AG09309 (cell line): ENCODE data around the gene SFMBT2.

Experiments used
- DNase-seq: peaks from one replicate; pipeline ENCODE4 v3.0.0-alpha.2; 2010; ENCODE audit warnings: low read depth
- H3K4me3 ChIP-seq: 2 replicates; pipeline ENCODE4 v1.5.1; 2011; ENCODE audit warnings: mild to moderate bottlenecking, low read depth, low read length, moderate library complexity; ENCODE audit not compliant: control insufficient read depth
- TF ChIP-seq, protein P1 (sequence below): IDR thresholded peaks from 2 replicates; pipeline ENCODE4 v1.5.1; 2011; ENCODE audit warnings: mild to moderate bottlenecking, low read depth, low read length, inconsistent platforms; ENCODE audit not compliant: insufficient read depth, control insufficient read depth; ENCODE audit errors: missing control alignments

Gene SFMBT2

DNA sequence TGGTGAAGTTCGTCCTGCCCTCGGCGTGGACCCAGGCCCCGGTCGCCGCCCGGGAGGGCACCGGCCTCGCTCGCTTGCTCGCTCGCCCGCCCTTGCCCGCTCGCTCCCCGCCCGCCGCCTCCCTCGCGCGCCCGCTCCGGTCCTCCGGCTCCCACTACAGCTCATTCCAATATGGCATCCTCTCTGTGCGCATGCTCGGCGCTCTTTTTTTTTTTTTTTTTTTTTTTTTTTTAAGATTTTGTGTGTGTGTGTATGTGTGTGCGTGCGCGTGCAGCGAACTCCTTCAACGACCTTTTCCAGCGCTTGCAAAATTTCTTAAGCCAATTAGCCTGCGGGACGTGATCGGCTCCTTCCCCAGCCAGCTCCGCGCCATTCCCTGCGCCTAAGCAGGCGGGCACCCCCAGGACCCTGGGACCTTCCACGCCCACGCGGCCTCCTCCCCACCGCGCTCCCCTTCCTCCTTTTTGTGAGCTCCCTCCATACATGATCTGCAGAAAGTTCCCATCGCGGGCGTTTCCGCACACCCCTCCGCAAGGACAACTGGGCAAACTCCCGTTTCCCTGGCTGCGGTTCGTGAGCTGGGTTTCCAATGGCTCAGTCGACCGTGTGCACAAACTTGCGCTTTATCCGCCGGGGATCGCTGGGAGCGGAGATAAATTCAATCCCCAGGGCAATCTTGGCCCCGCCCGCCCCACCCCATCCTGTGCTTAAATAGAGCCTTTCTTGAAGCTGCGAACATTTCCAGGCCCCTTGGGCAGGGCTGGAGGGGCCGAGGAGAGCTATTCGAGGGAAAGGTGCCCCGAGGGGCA, at the start of gene SFMBT2:
Gene SFMBT2 (minus strand): TSS at position 173 of the 809 bp plus-strand sequence. CDS start 29,136 bp downstream, outside the sequence.
- peak within 1 kb of the TSS; percentile 46 for H3K4me3 ChIP-seq
- DNase-seq = peak; percentile 3
- TF ChIP-seq, protein P1, sequence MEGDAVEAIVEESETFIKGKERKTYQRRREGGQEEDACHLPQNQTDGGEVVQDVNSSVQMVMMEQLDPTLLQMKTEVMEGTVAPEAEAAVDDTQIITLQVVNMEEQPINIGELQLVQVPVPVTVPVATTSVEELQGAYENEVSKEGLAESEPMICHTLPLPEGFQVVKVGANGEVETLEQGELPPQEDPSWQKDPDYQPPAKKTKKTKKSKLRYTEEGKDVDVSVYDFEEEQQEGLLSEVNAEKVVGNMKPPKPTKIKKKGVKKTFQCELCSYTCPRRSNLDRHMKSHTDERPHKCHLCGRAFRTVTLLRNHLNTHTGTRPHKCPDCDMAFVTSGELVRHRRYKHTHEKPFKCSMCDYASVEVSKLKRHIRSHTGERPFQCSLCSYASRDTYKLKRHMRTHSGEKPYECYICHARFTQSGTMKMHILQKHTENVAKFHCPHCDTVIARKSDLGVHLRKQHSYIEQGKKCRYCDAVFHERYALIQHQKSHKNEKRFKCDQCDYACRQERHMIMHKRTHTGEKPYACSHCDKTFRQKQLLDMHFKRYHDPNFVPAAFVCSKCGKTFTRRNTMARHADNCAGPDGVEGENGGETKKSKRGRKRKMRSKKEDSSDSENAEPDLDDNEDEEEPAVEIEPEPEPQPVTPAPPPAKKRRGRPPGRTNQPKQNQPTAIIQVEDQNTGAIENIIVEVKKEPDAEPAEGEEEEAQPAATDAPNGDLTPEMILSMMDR = no peak

DNA sequence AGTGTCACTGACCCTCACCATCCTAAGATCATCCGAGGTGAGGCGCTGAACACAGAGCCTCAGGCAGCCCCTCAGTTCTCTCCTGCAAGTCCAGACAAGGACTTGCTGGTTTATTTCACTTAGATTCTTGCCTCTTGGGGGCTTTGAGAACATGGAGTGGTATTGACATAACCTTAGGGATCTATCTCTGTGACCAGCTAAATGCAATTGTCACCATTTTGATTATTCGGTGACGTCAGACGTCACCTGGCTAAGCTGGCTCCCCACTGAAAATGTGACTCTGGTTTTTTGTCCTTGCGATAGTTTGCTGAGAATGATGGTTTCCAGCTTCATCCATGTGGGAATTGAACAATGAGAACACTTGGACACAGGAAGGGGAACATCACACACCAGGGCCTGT, 49.2 kb upstream of the SFMBT2 start:
- no peak for DNase-seq
- TF ChIP-seq, protein P1 = no peak
- no peak overlapping the region for H3K4me3 ChIP-seq

DNA sequence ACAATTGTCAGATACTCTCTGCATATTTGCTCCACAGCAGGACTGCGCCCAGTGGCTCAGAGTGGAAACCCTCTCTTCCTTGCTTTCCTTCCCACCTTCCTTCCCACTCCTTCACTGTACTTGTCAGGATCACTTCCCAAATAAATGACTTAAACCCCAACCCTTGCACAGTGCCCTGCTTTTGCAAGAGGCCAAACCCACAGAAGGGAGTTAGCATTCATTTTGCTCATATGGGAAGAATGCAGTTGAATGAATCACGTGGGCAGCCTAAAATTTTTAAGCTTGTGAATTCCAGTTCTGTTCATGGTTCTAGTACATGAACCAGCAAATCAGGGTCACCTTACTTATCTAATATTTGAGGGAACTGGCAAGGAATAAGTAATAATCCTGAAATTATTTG, 47.7 kb upstream of the SFMBT2 start:
- no peak overlapping the region for H3K4me3 ChIP-seq
- TF ChIP-seq, protein P1 = no peak
- DNase-seq = no peak

DNA sequence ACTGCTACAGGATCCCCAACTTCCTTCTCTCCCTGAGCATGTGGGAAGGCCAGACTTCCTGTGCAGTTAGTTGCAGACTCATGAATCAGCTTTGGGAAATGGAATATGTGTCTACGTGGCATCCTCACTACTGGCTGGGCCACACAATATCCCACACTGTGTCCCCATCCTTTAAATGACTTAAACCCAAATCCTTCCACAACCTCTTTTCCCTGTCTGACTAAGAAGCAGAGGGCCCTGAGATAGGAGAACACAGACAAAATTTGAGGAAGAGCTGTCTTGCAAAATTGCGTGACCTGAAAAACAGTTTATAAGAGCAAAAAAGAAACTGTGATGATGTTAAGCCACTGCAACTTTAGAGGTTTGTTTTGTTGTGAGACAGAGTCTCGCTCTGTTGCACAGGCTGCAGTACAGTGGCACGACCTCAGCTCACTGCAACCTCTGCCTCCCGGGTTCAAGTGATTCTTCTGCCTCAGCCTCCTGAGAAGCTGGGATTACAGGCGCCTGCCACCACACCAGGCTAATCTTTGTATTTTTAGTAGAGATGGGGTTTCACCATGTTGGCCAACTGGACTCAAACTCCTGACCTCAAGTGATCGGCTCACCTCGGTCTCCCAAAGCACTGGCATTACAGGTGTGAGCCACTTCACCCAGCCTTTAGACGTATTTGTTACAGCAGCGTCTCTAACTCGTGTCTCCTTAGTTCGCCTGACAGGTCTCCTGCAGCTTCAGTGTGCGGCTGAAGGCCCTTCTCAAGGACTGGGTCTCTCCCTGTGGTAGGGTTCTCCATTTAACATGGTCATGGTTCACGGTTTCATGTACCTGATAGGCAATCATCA, 46.9 kb upstream of the SFMBT2 start:
- DNase-seq = no peak
- TF ChIP-seq, protein P1 = no peak

DNA sequence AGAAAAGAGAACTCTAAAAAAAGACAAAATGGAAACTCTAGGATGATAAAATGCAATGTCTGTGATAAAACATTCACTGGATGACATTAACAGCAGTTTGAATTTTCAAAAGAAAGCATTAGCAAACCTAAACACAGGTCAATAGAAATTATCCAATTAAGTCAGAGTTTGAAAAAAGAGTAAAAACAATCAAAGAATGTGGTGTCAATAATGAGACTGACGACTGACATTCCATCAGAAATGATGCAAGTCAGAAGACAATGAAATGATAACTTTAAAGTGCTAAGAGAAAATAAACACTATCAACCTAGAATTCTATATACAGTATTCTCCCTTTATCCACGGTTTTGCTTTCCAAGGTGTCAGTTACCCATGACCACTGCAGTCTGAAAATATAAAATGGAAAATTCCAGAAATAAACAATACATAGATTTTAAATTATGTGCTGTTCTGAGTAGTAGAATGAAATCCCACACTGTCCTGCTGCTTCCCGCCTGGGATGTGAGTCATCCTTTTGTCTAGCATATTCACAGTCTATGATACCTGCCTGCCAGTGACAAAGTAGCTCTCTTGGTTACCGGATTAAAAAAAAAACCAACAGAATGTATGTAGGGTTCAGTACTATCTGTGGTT, 38.3 kb upstream of the SFMBT2 start:
- no peak for DNase-seq
- H3K4me3 ChIP-seq = no peak overlapping the region
- TF ChIP-seq, protein P1 = no peak

More for the DNA sequence above, 46.9 kb upstream of the SFMBT2 start:
- H3K4me3 ChIP-seq = no peak overlapping the region

DNA sequence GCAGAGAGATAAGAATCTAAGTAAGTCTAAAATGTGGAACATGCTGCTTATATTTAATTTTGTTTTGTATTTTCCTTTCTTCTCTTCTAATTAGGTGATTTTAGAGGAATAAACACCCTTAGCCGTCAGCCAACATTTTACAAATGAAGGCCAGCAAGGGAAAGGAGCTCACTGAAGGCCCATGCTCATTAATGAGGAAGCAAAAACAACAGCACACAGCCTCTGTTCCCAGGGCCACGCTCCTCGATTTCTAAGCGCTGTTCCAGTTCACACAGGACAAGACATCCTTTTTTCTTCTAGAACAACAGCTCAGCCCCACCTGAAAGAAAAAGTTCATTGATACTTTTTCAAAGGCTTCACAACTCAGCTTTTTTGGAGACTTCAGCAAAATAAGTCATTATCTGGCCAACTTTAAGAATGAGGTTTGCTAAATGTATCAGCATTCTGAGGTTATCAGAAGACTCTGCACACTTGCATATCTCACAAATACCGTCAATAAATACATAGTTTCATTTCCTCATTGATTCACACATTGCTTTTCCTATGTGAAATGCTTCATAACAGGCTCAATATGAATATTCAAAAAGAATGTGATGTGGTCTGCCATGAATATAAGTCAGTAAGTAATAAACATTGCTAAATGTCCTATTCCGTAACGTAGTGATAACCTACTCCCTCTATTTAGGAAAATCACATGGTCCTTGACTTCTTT, 34.8 kb upstream of the SFMBT2 start:
- TF ChIP-seq, protein P1 = no peak
- DNase-seq = no peak
- no peak overlapping the region for H3K4me3 ChIP-seq
